Endodermal cell (in vitro differentiated cells): Measurements from ENCODE around the gene NUP98. TPM values are rescaled to one million over a fixed set of nuclear protein-coding genes. Genes with fewer than 3 reads are reported as not detected.
A peak's percentile ranks its signal among the peaks of the same experiment; 100 is the strongest.

Experiments used
- DNase-seq: peaks from one replicate; pipeline ENCODE4 v3.0.0-alpha.2; 2017
- H3K27ac ChIP-seq: 2 replicates; pipeline ENCODE4 v1.5.1; 2013; ENCODE audit warnings: mild to moderate bottlenecking, low read depth, low read length, moderate library complexity
- H3K27me3 ChIP-seq: 2 replicates; pipeline ENCODE4 v1.6.1; 2013; ENCODE audit warnings: mild to moderate bottlenecking, low read length, moderate library complexity; ENCODE audit not compliant: insufficient read depth, control insufficient read depth, poor library complexity, severe bottlenecking
- H3K36me3 ChIP-seq: 2 replicates; pipeline ENCODE4 v1.7.0; 2013; ENCODE audit warnings: mild to moderate bottlenecking, low read length, moderate library complexity; ENCODE audit not compliant: control insufficient read depth, insufficient read depth
- H3K4me1 ChIP-seq: one replicate; pipeline ENCODE4 v1.7.0; 2013; ENCODE audit warnings: low read length; ENCODE audit not compliant: control insufficient read depth, insufficient read depth
- H3K4me3 ChIP-seq: 2 replicates; pipeline ENCODE4 v1.5.1; 2013; ENCODE audit warnings: mild to moderate bottlenecking, low read length, moderate library complexity
- H3K9ac ChIP-seq: 2 replicates; pipeline ENCODE4 v1.6.1; 2013; ENCODE audit warnings: mild to moderate bottlenecking, low read length, moderate library complexity; ENCODE audit not compliant: poor library complexity, severe bottlenecking; ENCODE audit errors: extremely low read depth
- H3K9me3 ChIP-seq: 2 replicates; pipeline ENCODE4 v1.6.1; 2013; ENCODE audit warnings: mild to moderate bottlenecking, low read length, moderate library complexity; ENCODE audit not compliant: control insufficient read depth
- H3K27ac Mint-ChIP-seq: 2 replicates; pipeline ENCODE4 v1.8.0; 2020; ENCODE audit warnings: mixed read lengths
- H3K27me3 Mint-ChIP-seq: 2 replicates; pipeline ENCODE4 v1.8.0; 2021; ENCODE audit warnings: mild to moderate bottlenecking, mixed read lengths; ENCODE audit not compliant: insufficient read depth
- H3K36me3 Mint-ChIP-seq: 2 replicates; pipeline ENCODE4 v1.8.0; 2020; ENCODE audit warnings: low read depth, mixed read lengths
- H3K4me1 Mint-ChIP-seq: 2 replicates; pipeline ENCODE4 v1.8.0; 2020; ENCODE audit warnings: mixed read lengths
- H3K4me3 Mint-ChIP-seq: 2 replicates; pipeline ENCODE4 v1.8.0; 2020; ENCODE audit warnings: mild to moderate bottlenecking, moderate library complexity, mixed read lengths
- H3K9me3 Mint-ChIP-seq: 2 replicates; pipeline ENCODE4 v1.8.0; 2020; ENCODE audit warnings: mild to moderate bottlenecking, mixed read lengths
- CTCF ChIP-seq: fragments of 200-600 bp; sonication (generic); conservative IDR thresholded peaks from 2 replicates; pipeline ENCODE4 v1.5.0; 2021; ENCODE audit warnings: antibody characterized with exemption, mild to moderate bottlenecking
- WGBS, 2 experiments: methylation state at CpG; one replicate each; pipeline versions ENCODE4 v1.1.5 to v1.1.7; 2013; ENCODE audit warnings: missing lambda C conversion rate in 2 of 2, mixed read lengths in 1 of 2; ENCODE audit not compliant: insufficient coverage in 1 of 2, insufficient read length in 1 of 2; 5-methylcytosine and 5-hydroxymethylcytosine counted together
- total RNA-seq, 2 donors: library from RNA; stranded (reverse); fragmentation: NEBNext Ultra II Directional in 1 of 2; extraction: Animal tissue kit (Norgen Biotek cat#: 25700) in 1 of 2; gene quantifications; 2 replicates in 1 of 2; 3 replicates in 1 of 2; pipeline ENCODE4 v1.2.1, GENCODE V29; 2021

NUP98 gene
- total RNA-seq, 2 donors from 2014 or later, result 81.6 to 92.6 TPM

- Histone ChIP-seq H3K4me1 (no peaks in the 10 kb centered on the region), H3K4me3 (no peak overlapping the region), H3K36me3 (peaks cover 60% of the 10 kb centered on the region), H3K9ac (no peak overlapping the region), H3K9me3 (no peaks in the 10 kb centered on the region), H3K27me3 (no peaks in the 10 kb centered on the region), H3K27ac (no peak overlapping the region)
- Mint-ChIP-seq H3K4me3 (no peak overlapping the region), H3K9me3 (no peaks in the 10 kb centered on the region), H3K27ac (no peak overlapping the region), H3K27me3 (no peaks in the 10 kb centered on the region), H3K36me3 (peaks cover 51% of the 10 kb centered on the region), H3K4me1 (no peaks in the 10 kb centered on the region)
- WGBS, 2 experiments, result 100% methylated on average over 2 of the region's 2 CpGs
- no peak for TF ChIP-seq CTCF
- DNase-seq, result no peak
Observed at GRCh38 chr11:3781423-3781822, 15.9 kb downstream of the NUP98 start.

- H3K9me3 ChIP-seq, result no peaks in the 10 kb centered on the region
- WGBS, 2 experiments, result 84 to 96% methylated on average over 4 to 7 of the region's 7 CpGs
- no peak overlapping the region for H3K27ac ChIP-seq
- no peaks in the 10 kb centered on the region for H3K9me3 Mint-ChIP-seq
- H3K27me3 ChIP-seq, result no peaks in the 10 kb centered on the region
- no peak for DNase-seq
- H3K9ac ChIP-seq, result no peak overlapping the region
- peaks cover 66% of the 10 kb centered on the region for H3K36me3 Mint-ChIP-seq
- H3K27ac Mint-ChIP-seq, result no peak overlapping the region
- peak; percentile 41 for TF ChIP-seq CTCF
- no peak overlapping the region for H3K4me3 ChIP-seq
- no peaks in the 10 kb centered on the region for H3K4me1 ChIP-seq
- H3K36me3 ChIP-seq, result peaks cover 84% of the 10 kb centered on the region
- H3K27me3 Mint-ChIP-seq, result no peaks in the 10 kb centered on the region
- H3K4me1 Mint-ChIP-seq, result no peaks in the 10 kb centered on the region
- H3K4me3 Mint-ChIP-seq, result no peak overlapping the region
Observed at GRCh38 chr11:3775736-3776406, 21.5 kb downstream of the NUP98 start.

GRCh38 chr11:3773180-3773579 lies 24.2 kb downstream of the NUP98 start:
- Mint-ChIP-seq H3K27ac (no peak overlapping the region), H3K36me3 (peaks cover 72% of the 10 kb centered on the region), H3K9me3 (no peaks in the 10 kb centered on the region), H3K4me3 (no peak overlapping the region), H3K27me3 (no peaks in the 10 kb centered on the region), H3K4me1 (no peaks in the 10 kb centered on the region)
- no peaks in the 10 kb centered on the region for H3K27me3 ChIP-seq
- H3K9me3 ChIP-seq, result no peaks in the 10 kb centered on the region
- WGBS, 2 experiments, result 90 to 95% methylated on average over 3 to 4 of the region's 4 CpGs
- H3K36me3 ChIP-seq, result peaks cover 89% of the 10 kb centered on the region
- H3K4me3 ChIP-seq, result no peak overlapping the region
- H3K4me1 ChIP-seq, result no peaks in the 10 kb centered on the region
- DNase-seq, result no peak
- H3K27ac ChIP-seq, result no peak overlapping the region
- no peak for TF ChIP-seq CTCF
- no peak overlapping the region for H3K9ac ChIP-seq
